GM12878 (cell line): ENCODE results near the gene SSC4D. TPM values are rescaled to one million over a fixed set of nuclear protein-coding genes. Genes with fewer than 3 reads are reported as not detected.
A peak's percentile ranks its signal among the peaks of the same experiment; 100 is the strongest.

Source experiments
- CBFB ChIP-seq: IDR thresholded peaks from 2 replicates; pipeline ENCODE4 v1.6.1; 2016; ENCODE audit warnings: antibody characterized with exemption, low read depth
- CUX1 ChIP-seq: IDR thresholded peaks from 2 replicates; pipeline ENCODE4 v1.6.1; 2012; ENCODE audit warnings: improper control_type of control experiment, low read depth, low read length; ENCODE audit not compliant: insufficient replicate concordance
- FOXM1 ChIP-seq: IDR thresholded peaks from 2 replicates; pipeline ENCODE4 v1.6.1; 2012; ENCODE audit warnings: low read depth, mild to moderate bottlenecking, inconsistent platforms, low read length, moderate library complexity
- MXI1 ChIP-seq: fragments of 150-350 bp; IDR thresholded peaks from 2 replicates; pipeline ENCODE4 v1.6.1; 2011; ENCODE audit warnings: low read depth, mild to moderate bottlenecking, inconsistent platforms, low read length, improper control_type of control experiment
- POLR2A ChIP-seq: IDR thresholded peaks from 2 replicates; pipeline ENCODE4 v1.6.1; 2011; ENCODE audit warnings: low read depth, mild to moderate bottlenecking, low read length
- PRDM15 ChIP-seq: fragments of 450-650 bp; formaldehyde crosslinking; IDR thresholded peaks from 2 replicates; pipeline ENCODE4 v1.4.0; 2020; ENCODE audit warnings: mild to moderate bottlenecking, moderate library complexity
- TCF7 ChIP-seq: IDR thresholded peaks from 2 replicates; pipeline ENCODE4 v1.6.1; 2014; ENCODE audit warnings: antibody characterized with exemption, borderline replicate concordance
- WRNIP1 ChIP-seq: IDR thresholded peaks from 2 replicates; pipeline ENCODE4 v1.6.1; 2011; ENCODE audit warnings: low read depth, low read length, improper control_type of control experiment, borderline replicate concordance
- ZZZ3 ChIP-seq: IDR thresholded peaks from 2 replicates; pipeline ENCODE4 v1.6.1; 2011; ENCODE audit warnings: low read depth; ENCODE audit not compliant: control insufficient read depth, insufficient read length
- polyA plus RNA-seq, 11 experiments: library from polyadenylated mRNA; depleted of rRNA in 4 of 11; unstranded in 6 of 11; stranded (reverse) in 5 of 11; fragments of >200 nt; fragmentation: Nextera tagmentation in 4 of 11; fragmentation: Illumina TruSeq in 1 of 11; extraction: Ambion mirVana in 4 of 11; extraction: Trizol in 1 of 11; gene quantifications; 1 replicate in 1 of 11; 2 replicates in 10 of 11; pipeline versions ENCODE4 v1.2.1 to v1.2.3, GENCODE V29; 2011 to 2016; ENCODE audit warnings: inconsistent platforms in 2 of 11, missing spikeins in 2 of 11, low read depth in 1 of 11
- total RNA-seq, 4 experiments: library from RNA; depleted of rRNA in 3 of 4; stranded (reverse); fragments of >200 nt in 3 of 4; fragmentation: Illumina TruSeq in 1 of 4; extraction: Trizol in 1 of 4; gene quantifications; 2 replicates each; pipeline versions ENCODE4 v1.2.1 to v1.2.3, GENCODE V29; 2013 to 2021

SSC4D gene
- total and polyA plus RNA-seq, 10 of the 15 experiments (the other 5 are each of a cell fraction or from before 2014, with no cell fraction given), result 0.08 to 0.79 (median 0.25) TPM; not detected in 1

GRCh38 chr7:76358481-76359110, 50.9 kb downstream of the SSC4D start, which contains the start of gene YWHAG (continued):
- TF ChIP-seq CUX1 (no peak), PRDM15 (no peak), MXI1 (peak; percentile 77), FOXM1 (no peak), TCF7 (no peak), ZZZ3 (no peak), WRNIP1 (no peak), POLR2A (peak; percentile 97), CBFB (no peak; the same call in 1 of the 2 replicates)
